Activated CD8-positive, alpha-beta T cell treated with anti-CD3 and anti-CD28 coated beads for 36 hours (primary cell): ENCODE data around the gene KCNH2. TPM values are rescaled to one million over a fixed set of nuclear protein-coding genes. Genes with fewer than 3 reads are reported as not detected.
A peak's percentile ranks its signal among the peaks of the same experiment; 100 is the strongest.

Source experiments
- ATAC-seq: fragments of 200-7000 bp; cut with Tn5 transposase; one replicate; pipeline ENCODE4 v1.10.0; 2021; ENCODE audit warnings: mild to moderate bottlenecking, moderate library complexity
- CTCF ChIA-PET: fragments of 350-600 bp; sonication (Branson Sonifier 250); formaldehyde crosslinking; loops from one replicate; lab custom pipeline; 2021; ENCODE audit warnings: antibody characterized with exemption; lab: Charles Lee
- POLR2A ChIA-PET: fragments of 350-600 bp; sonication (Branson Sonifier 250); formaldehyde crosslinking; loops from one replicate; lab custom pipeline; 2021; ENCODE audit warnings: antibody characterized with exemption; lab: Charles Lee
- DNase-seq: peaks from one replicate; pipeline ENCODE4 v3.0.0-alpha.2; 2020
- H3K27ac Mint-ChIP-seq: one replicate; pipeline ENCODE4 v1.8.0; 2021; ENCODE audit warnings: mild to moderate bottlenecking, mixed read lengths
- H3K27me3 Mint-ChIP-seq: one replicate; pipeline ENCODE4 v1.8.0; 2021; ENCODE audit warnings: mixed read lengths
- H3K36me3 Mint-ChIP-seq: one replicate; pipeline ENCODE4 v1.8.0; 2021; ENCODE audit warnings: low read depth, mixed read lengths
- H3K4me1 Mint-ChIP-seq: one replicate; pipeline ENCODE4 v1.8.0; 2021; ENCODE audit warnings: low read depth, mixed read lengths
- H3K4me3 Mint-ChIP-seq: one replicate; pipeline ENCODE4 v1.8.0; 2021; ENCODE audit warnings: mild to moderate bottlenecking, moderate library complexity, mixed read lengths
- H3K9me3 Mint-ChIP-seq: one replicate; pipeline ENCODE4 v1.8.0; 2021; ENCODE audit warnings: mixed read lengths
- intact Hi-C: fragments of 100-400 bp; cut with micrococcal nuclease; formaldehyde crosslinking; loops from one replicate; pipeline ENCODE4 v1.10.0; 2022
- total RNA-seq, 2 experiments: library from RNA; stranded (reverse); gene quantifications; one replicate each; pipeline ENCODE4 v1.2.3, GENCODE V29; 2021
- TF ChIP-seq, protein P1 (sequence below): fragments of 200-600 bp; IDR thresholded peaks from one replicate; pipeline ENCODE4 v1.8.0; 2022; ENCODE audit warnings: antibody characterized with exemption, mild to moderate bottlenecking

The KCNH2 gene
- total RNA-seq, 2 experiments from 2014 or later: 0.23 to 0.29 TPM

DNA sequence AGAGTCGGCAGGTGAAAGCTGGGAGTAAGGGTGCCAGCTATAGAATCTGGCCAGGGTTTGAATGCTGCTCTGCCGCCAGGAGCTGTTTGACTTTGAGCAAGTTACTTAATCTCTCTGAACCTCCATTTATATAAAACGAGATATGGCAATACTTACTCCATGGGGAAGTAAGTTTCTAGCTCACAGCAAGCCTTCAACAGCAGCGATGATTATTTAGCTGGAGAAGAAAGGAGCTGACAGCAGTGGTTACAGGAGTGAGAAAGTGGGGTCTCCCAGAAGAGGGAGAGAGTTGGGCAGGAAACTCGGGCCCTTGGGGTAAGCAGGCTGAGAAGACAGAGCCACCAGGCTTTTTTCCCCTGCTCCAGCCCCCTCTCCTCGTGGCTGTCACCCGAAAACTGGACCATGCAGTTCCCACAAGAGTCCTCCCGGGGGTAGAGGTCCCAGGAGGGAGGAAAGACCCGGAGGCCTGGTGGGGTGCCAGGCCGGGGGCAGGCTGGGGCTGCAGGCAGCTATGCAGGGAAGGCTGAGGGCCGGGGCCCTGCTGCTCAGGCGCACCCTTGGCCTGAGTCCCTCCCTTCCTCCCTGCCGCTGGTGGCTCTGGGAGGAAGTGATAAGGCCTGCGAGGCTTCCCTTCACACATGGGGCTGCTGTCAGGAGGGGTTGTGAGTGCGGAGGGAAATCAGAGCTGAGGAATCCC is 16.2 kb upstream of the KCNH2 start:
- intact Hi-C loops: no loop called here
- Mint-ChIP-seq H3K36me3 (no peaks in the 10 kb centered on the region), H3K27me3 (no peaks in the 10 kb centered on the region), H3K4me1 (peaks cover 35% of the 10 kb centered on the region), H3K4me3 (peak overlapping the region; percentile 15), H3K9me3 (peaks cover 16% of the 10 kb centered on the region), H3K27ac (no peak overlapping the region)
- ChIA-PET POLR2A (interaction anchor here (0.7 to 2.2 kb wide), 9 partner anchors 9 to 125 kb away, joined by 3 to 7 read pairs (median 4); no protein-coding TSS in a partner anchor), CTCF (interaction anchor here (1.0 to 5.3 kb wide), 12 partner anchors 9 to 118 kb away, joined by 3 to 31 read pairs (median 7); no protein-coding TSS in a partner anchor)
- TF ChIP-seq, protein P1, sequence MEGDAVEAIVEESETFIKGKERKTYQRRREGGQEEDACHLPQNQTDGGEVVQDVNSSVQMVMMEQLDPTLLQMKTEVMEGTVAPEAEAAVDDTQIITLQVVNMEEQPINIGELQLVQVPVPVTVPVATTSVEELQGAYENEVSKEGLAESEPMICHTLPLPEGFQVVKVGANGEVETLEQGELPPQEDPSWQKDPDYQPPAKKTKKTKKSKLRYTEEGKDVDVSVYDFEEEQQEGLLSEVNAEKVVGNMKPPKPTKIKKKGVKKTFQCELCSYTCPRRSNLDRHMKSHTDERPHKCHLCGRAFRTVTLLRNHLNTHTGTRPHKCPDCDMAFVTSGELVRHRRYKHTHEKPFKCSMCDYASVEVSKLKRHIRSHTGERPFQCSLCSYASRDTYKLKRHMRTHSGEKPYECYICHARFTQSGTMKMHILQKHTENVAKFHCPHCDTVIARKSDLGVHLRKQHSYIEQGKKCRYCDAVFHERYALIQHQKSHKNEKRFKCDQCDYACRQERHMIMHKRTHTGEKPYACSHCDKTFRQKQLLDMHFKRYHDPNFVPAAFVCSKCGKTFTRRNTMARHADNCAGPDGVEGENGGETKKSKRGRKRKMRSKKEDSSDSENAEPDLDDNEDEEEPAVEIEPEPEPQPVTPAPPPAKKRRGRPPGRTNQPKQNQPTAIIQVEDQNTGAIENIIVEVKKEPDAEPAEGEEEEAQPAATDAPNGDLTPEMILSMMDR: no peak
- ATAC-seq: peak; percentile 66
- DNase-seq: no peak

DNA sequence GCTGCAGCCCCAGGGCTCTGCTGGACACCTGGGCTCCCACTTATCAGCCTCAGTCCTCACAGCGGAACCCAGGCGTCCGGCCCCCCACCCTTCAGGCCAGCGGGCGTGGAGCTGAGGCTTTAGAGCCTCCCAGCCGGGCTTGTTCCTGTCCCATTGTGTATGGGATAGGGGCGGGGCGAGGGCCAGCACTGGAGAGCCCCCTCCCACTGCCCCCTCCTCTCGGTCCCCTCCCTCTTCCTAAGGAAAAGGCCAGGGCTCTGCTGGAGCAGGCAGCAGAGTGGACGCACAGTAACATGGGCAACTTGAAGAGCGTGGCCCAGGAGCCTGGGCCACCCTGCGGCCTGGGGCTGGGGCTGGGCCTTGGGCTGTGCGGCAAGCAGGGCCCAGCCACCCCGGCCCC is 15.4 kb upstream of the KCNH2 start:
- Mint-ChIP-seq H3K9me3 (peaks cover 16% of the 10 kb centered on the region), H3K27ac (no peak overlapping the region), H3K36me3 (no peaks in the 10 kb centered on the region), H3K27me3 (no peaks in the 10 kb centered on the region), H3K4me1 (peaks cover 32% of the 10 kb centered on the region), H3K4me3 (no peak overlapping the region)
- DNase-seq (no peak), ATAC-seq (no peak)
- CTCF ChIA-PET: interaction anchor here (0.7 to 5.3 kb wide), 10 partner anchors 8 to 117 kb away, joined by 3 to 31 read pairs (median 10); no protein-coding TSS in a partner anchor
- POLR2A ChIA-PET: interaction anchor here (0.8 to 2.2 kb wide), 3 partner anchors 14 to 124 kb away, joined by 3 to 7 read pairs (median 4); no protein-coding TSS in a partner anchor
- TF ChIP-seq, protein P1: no peak
- intact Hi-C loops: no loop called here

DNA sequence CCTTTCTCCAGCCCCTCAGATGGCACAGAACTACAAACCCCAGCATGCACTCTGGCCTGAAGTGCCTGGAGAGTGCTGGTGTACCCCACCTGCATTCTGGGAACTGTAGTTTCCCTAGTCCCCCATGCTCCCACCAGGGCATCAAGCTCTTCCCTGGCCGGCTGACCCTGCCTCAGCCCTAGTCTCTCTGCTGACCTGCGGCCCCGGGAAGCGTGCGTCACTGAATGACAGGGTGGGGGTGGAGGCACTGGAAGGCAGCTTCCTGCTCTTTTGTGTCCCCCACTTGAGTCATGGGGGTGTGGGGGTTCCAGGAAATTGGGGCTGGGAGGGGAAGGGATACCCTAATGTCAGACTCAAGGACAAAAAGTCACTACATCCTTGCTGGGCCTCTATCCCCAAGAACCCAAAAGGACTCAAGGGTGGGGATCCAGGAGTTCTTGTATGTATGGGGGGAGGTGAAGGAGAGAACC is 14.7 kb upstream of the KCNH2 start:
- no peak overlapping the region for H3K4me3 Mint-ChIP-seq
- H3K4me1 Mint-ChIP-seq: peaks cover 32% of the 10 kb centered on the region
- no peaks in the 10 kb centered on the region for H3K27me3 Mint-ChIP-seq
- no peak overlapping the region for H3K27ac Mint-ChIP-seq
- TF ChIP-seq, protein P1: no peak
- H3K36me3 Mint-ChIP-seq: no peaks in the 10 kb centered on the region
- intact Hi-C loops: no loop called here
- peaks cover 16% of the 10 kb centered on the region for H3K9me3 Mint-ChIP-seq
- DNase-seq (no peak), ATAC-seq (peak; percentile 64)
- POLR2A ChIA-PET: interaction anchor here (1.3 kb wide), 1 partner anchor 19 kb away, joined by 4 read pairs; no protein-coding TSS in a partner anchor
- CTCF ChIA-PET: interaction anchor here (0.7 to 5.3 kb wide), 3 partner anchors 26 to 95 kb away, joined by 3 to 22 read pairs (median 4); no protein-coding TSS in a partner anchor

DNA sequence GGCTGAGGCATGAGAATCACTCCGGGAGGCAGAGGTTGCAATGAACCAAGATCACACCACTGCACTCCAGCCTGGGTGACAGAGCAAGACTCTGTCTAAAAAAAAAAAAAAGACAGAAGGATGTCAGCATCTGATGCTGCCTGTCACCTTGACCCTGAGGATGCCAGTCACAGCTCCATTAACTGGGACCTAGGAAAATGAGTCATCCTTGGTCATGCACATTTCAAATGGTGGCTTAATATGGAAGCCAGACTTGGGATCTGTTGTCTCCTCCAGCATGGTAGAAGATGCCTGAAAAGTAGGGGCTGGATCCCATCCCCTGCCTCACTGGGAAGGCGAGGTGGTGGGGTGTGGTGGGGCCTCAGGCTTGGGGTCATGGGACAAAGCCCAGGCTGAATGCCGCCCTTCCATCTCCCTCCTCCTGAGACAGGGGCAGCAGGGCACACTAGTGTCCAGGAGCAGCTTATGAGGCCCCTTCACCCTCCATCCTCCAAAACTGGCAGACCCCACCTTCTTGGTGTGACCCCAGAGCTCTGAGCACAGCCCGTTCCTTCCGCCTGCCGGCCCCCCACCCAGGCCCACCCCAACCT is 14.0 kb upstream of the KCNH2 start:
- Mint-ChIP-seq H3K4me3 (no peak overlapping the region), H3K9me3 (peaks cover 16% of the 10 kb centered on the region), H3K36me3 (no peaks in the 10 kb centered on the region), H3K27ac (no peak overlapping the region), H3K4me1 (peaks cover 26% of the 10 kb centered on the region), H3K27me3 (peaks cover 1% of the 10 kb centered on the region)
- DNase-seq: no peak
- intact Hi-C loops: no loop called here
- POLR2A ChIA-PET: no interaction called here
- CTCF ChIA-PET: interaction anchor here (0.9 to 5.3 kb wide), 2 partner anchors 27 to 29 kb away, joined by 4 to 22 read pairs; no protein-coding TSS in a partner anchor
- no peak for ATAC-seq
- TF ChIP-seq, protein P1: no peak
